OCI-LY7 (cell line): ENCODE measurements around the gene RASSF5. TPM values are rescaled to one million over a fixed set of nuclear protein-coding genes. Genes with fewer than 3 reads are reported as not detected.
A peak's percentile ranks its signal among the peaks of the same experiment; 100 is the strongest.

Experiments used
- BruUV-seq: library from RNA; stranded (reverse); fragments of 400-500 nt; replicated peaks from 2 replicates; lab custom pipeline; 2021; lab: Mats Ljungman, UMichigan
- CTCF ChIA-PET: fragments of 300-600 bp; sonication (Branson Sonifier 250); formaldehyde crosslinking; loops from one replicate; lab custom pipeline; 2022; ENCODE audit warnings: antibody characterized with exemption; ENCODE audit not compliant: unreplicated experiment; lab: Charles Lee
- POLR2A ChIA-PET: fragments of 300-600 bp; sonication (Branson Sonifier 250); formaldehyde crosslinking; loops from one replicate; lab custom pipeline; 2022; ENCODE audit warnings: antibody characterized with exemption; lab: Charles Lee
- DNase-seq: peaks from one replicate; pipeline ENCODE4 v3.0.0-alpha.2; 2015; ENCODE audit warnings: low spot score
- H2AFZ ChIP-seq: fragments of 200-600 bp; sonication (generic), shearing (Covaris generic); 2 replicates; pipeline ENCODE4 v1.6.1; 2014; ENCODE audit warnings: mild to moderate bottlenecking, antibody characterized with exemption, low read length, moderate library complexity
- H3K27ac ChIP-seq: fragments of 200-600 bp; sonication (generic); 2 replicates; pipeline ENCODE4 v1.5.1; 2014; ENCODE audit warnings: mixed run types, low read depth, mild to moderate bottlenecking, moderate library complexity, low read length, inconsistent platforms; ENCODE audit not compliant: poor library complexity, severe bottlenecking
- H3K36me3 ChIP-seq: fragments of 200-600 bp; sonication (generic); 2 replicates; pipeline ENCODE4 v1.6.1; 2014; ENCODE audit warnings: mild to moderate bottlenecking, antibody characterized with exemption, low read length, moderate library complexity, mixed read lengths; ENCODE audit not compliant: insufficient read depth
- H3K4me1 ChIP-seq: fragments of 200-600 bp; sonication (generic); 2 replicates; pipeline ENCODE4 v1.5.1; 2014; ENCODE audit warnings: mild to moderate bottlenecking, low read length; ENCODE audit not compliant: insufficient read depth, poor library complexity, severe bottlenecking
- H3K4me2 ChIP-seq: fragments of 200-600 bp; sonication (generic); 2 replicates; pipeline ENCODE4 v1.6.1; 2014; ENCODE audit warnings: mild to moderate bottlenecking, low read length
- H3K4me3 ChIP-seq: fragments of 200-600 bp; sonication (generic); 2 replicates; pipeline ENCODE4 v1.5.1; 2014; ENCODE audit warnings: mild to moderate bottlenecking, low read depth, low read length; ENCODE audit not compliant: poor library complexity, severe bottlenecking
- H3K79me2 ChIP-seq: fragments of 200-600 bp; sonication (generic); 2 replicates; pipeline ENCODE4 v1.6.1; 2016; ENCODE audit warnings: low read depth, mild to moderate bottlenecking, low read length, moderate library complexity, mixed read lengths; ENCODE audit not compliant: insufficient read depth
- H3K9me2 ChIP-seq: fragments of 200-600 bp; sonication (generic); 2 replicates; pipeline ENCODE4 v1.6.1; 2016; ENCODE audit warnings: mild to moderate bottlenecking, low read length, mixed read lengths; ENCODE audit not compliant: insufficient read depth
- H3K9me3 ChIP-seq: fragments of 200-600 bp; sonication (generic); 2 replicates; pipeline ENCODE4 v1.6.1; 2014; ENCODE audit warnings: mild to moderate bottlenecking, mixed run types, low read length, mixed read lengths
- H4K20me1 ChIP-seq: fragments of 200-600 bp; sonication (generic); 2 replicates; pipeline ENCODE4 v1.6.1; 2014; ENCODE audit warnings: mild to moderate bottlenecking, antibody characterized with exemption, low read length, moderate library complexity, mixed read lengths; ENCODE audit not compliant: insufficient read depth
- EZH2phosphoT487 ChIP-seq: fragments of 200-600 bp; sonication (generic); IDR thresholded peaks from 2 replicates; pipeline ENCODE4 v1.6.1; 2018; ENCODE audit warnings: low read depth, borderline replicate concordance, mild to moderate bottlenecking, mixed run types, antibody characterized with exemption, low read length, moderate library complexity, mixed read lengths
- intact Hi-C: fragments of 100-400 bp; cut with micrococcal nuclease; formaldehyde crosslinking; loops from one replicate; pipeline ENCODE4 v1.10.0; 2022; ENCODE audit not compliant: unreplicated experiment
- total RNA-seq, 2 experiments: library from RNA; depleted of rRNA in 1 of 2; stranded (reverse); fragments of >200 nt in 1 of 2; shearing (Covaris generic) in 1 of 2; gene quantifications; 2 replicates each; pipeline ENCODE4 v1.2.3, GENCODE V29; 2014 to 2022
- TF ChIP-seq, protein P1 (sequence below): fragments of 200-600 bp; sonication (generic); conservative IDR thresholded peaks from 2 replicates; pipeline ENCODE4 v1.5.1; 2014; ENCODE audit warnings: mild to moderate bottlenecking, antibody characterized with exemption, low read length, moderate library complexity, mixed read lengths

The RASSF5 gene
- total RNA-seq, 2 experiments from 2014 or later, result 19.8 to 25.7 TPM

DNA sequence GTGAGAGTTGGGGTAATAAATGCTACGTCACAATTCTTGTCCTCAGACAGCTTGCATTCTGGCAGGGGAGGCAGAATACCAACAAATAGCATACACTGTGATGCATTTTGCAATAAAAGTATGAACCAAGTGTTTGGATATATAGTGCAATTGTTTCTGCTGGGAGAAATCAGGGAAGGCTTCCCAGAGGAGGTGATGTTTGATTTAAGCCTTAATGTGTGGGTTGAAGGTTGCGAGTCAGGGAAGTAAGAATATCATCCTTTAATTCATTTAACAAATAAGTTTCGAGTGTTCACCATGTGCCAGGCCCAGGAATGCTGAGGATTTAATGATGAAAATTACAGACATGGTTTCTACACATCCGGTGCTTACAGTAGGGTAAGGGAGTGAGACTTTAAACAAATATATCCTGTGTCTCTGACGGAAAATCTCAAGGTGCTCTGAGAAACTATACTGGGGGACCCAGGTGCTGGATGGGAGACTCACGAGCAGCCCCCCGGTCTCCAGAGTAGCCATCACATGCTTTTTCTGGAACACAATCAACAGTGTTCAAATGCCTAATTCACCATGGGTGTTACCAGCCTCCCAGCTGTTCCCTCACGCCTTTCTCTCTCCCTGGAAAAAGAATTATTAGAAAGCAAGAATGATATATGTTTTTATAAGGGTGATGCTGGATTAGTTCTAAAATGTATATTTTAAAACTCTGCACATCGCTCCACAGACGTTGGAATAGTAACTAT, 31.7 kb downstream of the RASSF5 start:
- Histone ChIP-seq H3K4me1 (peaks cover 14% of the 10 kb centered on the region), H4K20me1 (no peaks in the 10 kb centered on the region), H2AFZ (no peak overlapping the region; the same call in 1 of the 2 replicates), H3K9me2 (no peaks in the 10 kb centered on the region), H3K4me2 (no peak overlapping the region), H3K27ac (no peak overlapping the region), H3K79me2 (no peaks in the 10 kb centered on the region), H3K4me3 (no peak overlapping the region), H3K36me3 (no peaks in the 10 kb centered on the region), H3K9me3 (no peaks in the 10 kb centered on the region)
- no peak for TF ChIP-seq EZH2phosphoT487
- TF ChIP-seq, protein P1, sequence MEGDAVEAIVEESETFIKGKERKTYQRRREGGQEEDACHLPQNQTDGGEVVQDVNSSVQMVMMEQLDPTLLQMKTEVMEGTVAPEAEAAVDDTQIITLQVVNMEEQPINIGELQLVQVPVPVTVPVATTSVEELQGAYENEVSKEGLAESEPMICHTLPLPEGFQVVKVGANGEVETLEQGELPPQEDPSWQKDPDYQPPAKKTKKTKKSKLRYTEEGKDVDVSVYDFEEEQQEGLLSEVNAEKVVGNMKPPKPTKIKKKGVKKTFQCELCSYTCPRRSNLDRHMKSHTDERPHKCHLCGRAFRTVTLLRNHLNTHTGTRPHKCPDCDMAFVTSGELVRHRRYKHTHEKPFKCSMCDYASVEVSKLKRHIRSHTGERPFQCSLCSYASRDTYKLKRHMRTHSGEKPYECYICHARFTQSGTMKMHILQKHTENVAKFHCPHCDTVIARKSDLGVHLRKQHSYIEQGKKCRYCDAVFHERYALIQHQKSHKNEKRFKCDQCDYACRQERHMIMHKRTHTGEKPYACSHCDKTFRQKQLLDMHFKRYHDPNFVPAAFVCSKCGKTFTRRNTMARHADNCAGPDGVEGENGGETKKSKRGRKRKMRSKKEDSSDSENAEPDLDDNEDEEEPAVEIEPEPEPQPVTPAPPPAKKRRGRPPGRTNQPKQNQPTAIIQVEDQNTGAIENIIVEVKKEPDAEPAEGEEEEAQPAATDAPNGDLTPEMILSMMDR, result no peak
- intact Hi-C loops, result loop anchor here (5.0 kb wide), 1 partner anchor 42 kb away; no protein-coding TSS in a partner anchor
- ChIA-PET POLR2A (no interaction called here), CTCF (no interaction called here)
- no TSS peak for BruUV-seq
- DNase-seq, result no peak

DNA sequence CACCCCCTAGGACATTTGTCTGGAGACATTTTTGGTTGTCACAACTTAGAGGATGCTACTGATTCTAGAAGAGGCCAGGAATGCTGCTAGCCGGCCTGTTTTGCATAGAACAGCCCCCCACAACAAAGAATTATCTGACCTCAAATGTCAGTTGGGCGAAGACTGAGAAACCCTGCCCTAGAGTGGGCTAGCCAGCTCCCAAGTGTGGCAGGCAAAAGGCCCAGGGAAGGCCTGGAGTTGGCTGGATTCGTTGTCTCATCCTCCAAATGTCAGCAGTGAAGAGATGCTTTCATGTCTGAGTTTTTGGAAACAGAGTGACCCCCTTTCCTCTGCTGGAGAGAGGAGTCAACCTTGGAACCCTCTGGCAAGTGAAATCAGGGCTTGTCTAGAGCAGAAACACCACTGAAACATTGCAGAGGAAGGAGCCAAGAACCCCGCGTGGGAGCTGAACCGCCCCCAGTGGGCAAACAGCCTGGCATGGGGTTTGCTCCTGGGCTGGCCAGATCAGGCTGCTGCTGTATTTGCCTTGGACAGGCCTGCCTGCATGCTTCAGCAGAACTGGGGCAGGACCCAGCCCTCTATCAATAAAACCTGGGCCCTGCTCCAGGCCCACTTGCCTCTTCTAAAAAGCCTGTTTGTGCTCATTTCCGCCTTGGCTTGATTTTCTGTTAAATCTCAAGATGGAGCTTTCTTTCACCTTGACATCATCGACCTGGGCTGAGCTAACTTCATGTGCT, 32.9 kb downstream of the RASSF5 start:
- H3K79me2 ChIP-seq, result no peaks in the 10 kb centered on the region
- H2AFZ ChIP-seq, result peak overlapping the region; percentile 68; the same call in 1 of the 2 replicates
- TF ChIP-seq EZH2phosphoT487, result no peak
- TF ChIP-seq, protein P1, result no peak
- H3K4me1 ChIP-seq, result peaks cover 17% of the 10 kb centered on the region
- intact Hi-C loops, result no loop called here
- no peaks in the 10 kb centered on the region for H3K36me3 ChIP-seq
- no peak overlapping the region for H3K4me3 ChIP-seq
- BruUV-seq, result no TSS peak
- H4K20me1 ChIP-seq, result no peaks in the 10 kb centered on the region
- H3K27ac ChIP-seq, result no peak overlapping the region
- DNase-seq, result no peak
- CTCF ChIA-PET, result interaction anchor here (0.6 to 1.1 kb wide), 2 partner anchors 43 to 245 kb away, joined by 3 to 7 read pairs; no protein-coding TSS in a partner anchor
- peak overlapping the region; percentile 26; the same call in 1 of the 2 replicates for H3K4me2 ChIP-seq
- H3K9me3 ChIP-seq, result no peaks in the 10 kb centered on the region
- POLR2A ChIA-PET, result interaction anchor here (0.7 to 1.4 kb wide), 3 partner anchors 15 to 61 kb away, joined by 3 read pairs; no protein-coding TSS in a partner anchor
- no peaks in the 10 kb centered on the region for H3K9me2 ChIP-seq
